Neural crest cell (in vitro differentiated cells): Measurements from ENCODE around the gene STN1. TPM values are rescaled to one million over a fixed set of nuclear protein-coding genes. Genes with fewer than 3 reads are reported as not detected.
A peak's percentile ranks its signal among the peaks of the same experiment; 100 is the strongest.
"Not testable (repeated sequence)": the region's sequence is repeated elsewhere in the genome, so short reads cannot be mapped to it uniquely, and the experiment has no call there.

Experiments used
- DNase-seq: peaks from one replicate; pipeline ENCODE4 v3.0.0; 2021; ENCODE audit warnings: low read depth, mixed read lengths, low spot score
- H3K27ac Mint-ChIP-seq: one replicate; pipeline ENCODE4 v1.8.0; 2021; ENCODE audit warnings: mild to moderate bottlenecking, mixed read lengths; ENCODE audit not compliant: unreplicated experiment
- H3K27me3 Mint-ChIP-seq: 2 replicates; pipeline ENCODE4 v1.8.0; 2021; ENCODE audit warnings: low read depth, mild to moderate bottlenecking, mixed read lengths
- H3K36me3 Mint-ChIP-seq: 2 replicates; pipeline ENCODE4 v1.8.0; 2021; ENCODE audit warnings: low read depth, mild to moderate bottlenecking, mixed read lengths
- H3K4me1 Mint-ChIP-seq: 2 replicates; pipeline ENCODE4 v1.8.0; 2021; ENCODE audit warnings: mixed read lengths
- H3K4me3 Mint-ChIP-seq: one replicate; pipeline ENCODE4 v1.8.0; 2021; ENCODE audit warnings: mild to moderate bottlenecking, mixed read lengths
- H3K9me3 Mint-ChIP-seq: 2 replicates; pipeline ENCODE4 v1.8.0; 2021; ENCODE audit warnings: mixed read lengths
- total RNA-seq: library from RNA; stranded (reverse); gene quantifications from 2 replicates; pipeline ENCODE4 v1.2.1, GENCODE V29; 2021
- TF ChIP-seq, protein P1 (sequence below): fragments of 200-600 bp; sonication (generic); conservative IDR thresholded peaks from 2 replicates; pipeline ENCODE4 v1.5.0; 2021; ENCODE audit warnings: antibody characterized with exemption, mild to moderate bottlenecking

The STN1 gene
- total RNA-seq, 1 donor from 2014 or later, result 11.9 TPM

DNA sequence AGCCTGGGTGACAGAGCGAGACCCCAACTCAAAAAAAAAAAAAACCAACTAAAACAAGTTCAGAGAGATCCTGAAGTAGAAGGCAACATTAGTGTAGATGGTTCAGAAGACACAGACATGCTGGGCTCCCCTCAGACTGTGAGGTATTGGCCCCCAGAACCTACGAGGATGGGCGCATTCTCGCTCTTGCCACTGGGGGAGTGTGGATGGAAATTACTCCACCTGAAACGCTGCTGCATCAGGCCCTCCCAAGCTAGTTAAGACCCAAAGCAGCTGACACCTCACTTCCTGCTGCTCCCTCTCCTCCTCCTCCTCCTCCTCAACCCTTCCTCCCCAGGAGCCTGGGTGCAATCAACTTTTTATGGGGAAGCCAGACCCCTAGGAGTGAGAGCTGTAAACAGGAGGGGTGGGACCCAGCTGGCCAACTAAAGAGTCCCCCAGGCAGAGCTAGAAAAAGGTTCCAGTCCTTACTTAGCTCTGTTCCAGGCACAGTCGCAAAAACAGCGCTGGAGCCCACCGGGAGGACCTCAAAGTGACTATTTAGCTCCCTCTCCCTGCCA, 70.0 kb downstream of the STN1 start:
- peaks cover 4% of the 10 kb centered on the region for H3K27me3 Mint-ChIP-seq
- TF ChIP-seq, protein P1, sequence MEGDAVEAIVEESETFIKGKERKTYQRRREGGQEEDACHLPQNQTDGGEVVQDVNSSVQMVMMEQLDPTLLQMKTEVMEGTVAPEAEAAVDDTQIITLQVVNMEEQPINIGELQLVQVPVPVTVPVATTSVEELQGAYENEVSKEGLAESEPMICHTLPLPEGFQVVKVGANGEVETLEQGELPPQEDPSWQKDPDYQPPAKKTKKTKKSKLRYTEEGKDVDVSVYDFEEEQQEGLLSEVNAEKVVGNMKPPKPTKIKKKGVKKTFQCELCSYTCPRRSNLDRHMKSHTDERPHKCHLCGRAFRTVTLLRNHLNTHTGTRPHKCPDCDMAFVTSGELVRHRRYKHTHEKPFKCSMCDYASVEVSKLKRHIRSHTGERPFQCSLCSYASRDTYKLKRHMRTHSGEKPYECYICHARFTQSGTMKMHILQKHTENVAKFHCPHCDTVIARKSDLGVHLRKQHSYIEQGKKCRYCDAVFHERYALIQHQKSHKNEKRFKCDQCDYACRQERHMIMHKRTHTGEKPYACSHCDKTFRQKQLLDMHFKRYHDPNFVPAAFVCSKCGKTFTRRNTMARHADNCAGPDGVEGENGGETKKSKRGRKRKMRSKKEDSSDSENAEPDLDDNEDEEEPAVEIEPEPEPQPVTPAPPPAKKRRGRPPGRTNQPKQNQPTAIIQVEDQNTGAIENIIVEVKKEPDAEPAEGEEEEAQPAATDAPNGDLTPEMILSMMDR, result peak; percentile 46
- no peak overlapping the region for H3K4me3 Mint-ChIP-seq
- no peak for DNase-seq
- no peaks in the 10 kb centered on the region for H3K9me3 Mint-ChIP-seq
- peaks cover 60% of the 10 kb centered on the region for H3K4me1 Mint-ChIP-seq
- H3K27ac Mint-ChIP-seq, result no peak overlapping the region
- H3K36me3 Mint-ChIP-seq, result peaks cover 5% of the 10 kb centered on the region

GRCh38 chr10:103847346-103847745, 70.6 kb downstream of the STN1 start:
- TF ChIP-seq, protein P1, result no peak
- H3K4me3 Mint-ChIP-seq, result no peak overlapping the region
- H3K27ac Mint-ChIP-seq, result no peak overlapping the region

DNA sequence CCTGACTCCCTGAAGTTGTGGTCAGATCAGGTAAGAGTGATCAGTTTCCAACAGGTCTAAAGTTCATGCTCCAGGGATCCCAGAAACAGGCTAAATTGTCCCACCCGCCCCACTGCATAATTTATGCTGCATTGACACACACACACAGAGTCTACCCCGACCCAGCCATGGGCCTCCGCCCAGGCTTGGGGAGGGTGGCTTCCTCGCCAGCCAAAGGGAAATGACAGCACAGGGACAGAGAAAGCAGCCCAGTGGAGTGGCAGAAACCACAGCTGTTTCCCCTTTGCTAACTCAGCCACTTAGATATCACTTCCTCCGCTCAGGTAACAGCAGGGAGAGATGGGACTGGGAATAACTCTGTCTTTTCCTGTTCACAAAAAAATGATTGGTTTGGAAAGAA, 72.0 kb downstream of the STN1 start:
- Mint-ChIP-seq H3K27ac (peak overlapping the region; percentile 25), H3K4me1 (peaks cover 55% of the 10 kb centered on the region), H3K9me3 (no peaks in the 10 kb centered on the region), H3K36me3 (peaks cover 5% of the 10 kb centered on the region), H3K27me3 (no peaks in the 10 kb centered on the region), H3K4me3 (no peak overlapping the region)
- TF ChIP-seq, protein P1, result no peak
- DNase-seq, result no peak

More at GRCh38 chr10:103847346-103847745, 70.6 kb downstream of the STN1 start:
- no peak for DNase-seq
- H3K9me3 Mint-ChIP-seq, result no peaks in the 10 kb centered on the region
- H3K27me3 Mint-ChIP-seq, result no peaks in the 10 kb centered on the region
- peaks cover 57% of the 10 kb centered on the region for H3K4me1 Mint-ChIP-seq
- peaks cover 5% of the 10 kb centered on the region for H3K36me3 Mint-ChIP-seq

- Mint-ChIP-seq H3K27ac (peak overlapping the region; percentile 76), H3K4me1 (peaks cover 57% of the 10 kb centered on the region)
- H3K27me3 Mint-ChIP-seq, DNase-seq, H3K36me3 Mint-ChIP-seq, H3K9me3 Mint-ChIP-seq, H3K4me3 Mint-ChIP-seq: not testable (repeated sequence)
Measured at GRCh38 chr10:103845346-103845745, 72.6 kb downstream of the STN1 start.

DNA sequence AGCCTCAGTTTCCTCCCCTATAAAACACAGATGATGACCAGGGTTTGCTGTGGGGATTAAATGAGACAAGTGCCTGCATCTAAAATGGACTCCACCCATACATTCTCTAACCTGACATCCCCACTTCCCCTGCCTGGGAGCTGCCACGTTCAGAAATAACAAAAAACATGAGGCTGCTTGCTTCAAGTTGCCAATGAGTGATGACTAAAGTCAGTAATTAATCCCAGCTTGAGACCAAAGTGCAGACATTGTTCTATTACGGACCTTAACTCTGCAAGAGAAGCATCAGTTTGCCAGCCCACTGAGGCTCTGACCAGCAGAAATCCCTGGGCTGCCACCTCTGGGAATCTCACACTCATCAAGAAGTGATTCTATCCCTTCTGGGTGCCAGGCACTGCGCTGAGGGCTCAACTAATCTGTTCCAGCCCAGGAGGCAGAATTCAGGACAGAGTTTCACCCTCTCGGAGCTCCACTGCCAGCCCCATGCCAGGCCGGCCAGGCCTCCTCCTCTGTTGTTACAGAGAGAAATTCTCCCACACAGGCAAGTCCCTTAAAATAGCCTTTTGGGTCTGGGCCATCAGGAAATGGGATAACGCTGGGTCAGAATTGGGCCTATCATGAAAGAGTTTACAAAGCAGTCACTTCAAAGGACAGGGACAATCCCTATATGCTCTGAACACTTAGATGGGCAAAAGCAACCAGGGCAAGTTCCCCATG, 74.0 kb downstream of the STN1 start:
- Mint-ChIP-seq H3K9me3 (no peaks in the 10 kb centered on the region), H3K4me1 (peaks cover 58% of the 10 kb centered on the region), H3K4me3 (no peak overlapping the region), H3K36me3 (peaks cover 5% of the 10 kb centered on the region), H3K27ac (no peak overlapping the region), H3K27me3 (no peaks in the 10 kb centered on the region)
- TF ChIP-seq, protein P1, result no peak
- DNase-seq, result no peak

GRCh38 chr10:103843045-103843444, 74.9 kb downstream of the STN1 start:
- Mint-ChIP-seq H3K36me3 (peaks cover 2% of the 10 kb centered on the region), H3K4me3 (no peak overlapping the region), H3K9me3 (no peaks in the 10 kb centered on the region), H3K4me1 (peaks cover 57% of the 10 kb centered on the region), H3K27me3 (no peaks in the 10 kb centered on the region), H3K27ac (peak overlapping the region; percentile 27)
- DNase-seq, result no peak
- TF ChIP-seq, protein P1, result no peak
